ENCODE measurements around the gene RUNX2. TPM values are rescaled to one million over a fixed set of nuclear protein-coding genes. Genes with fewer than 3 reads are reported as not detected.

Gene RUNX2
- total RNA-seq, 2 experiments from 2014 or later, result 0.27 to 0.44 TPM

GRCh38 chr6:45472382-45472781 lies 144.3 kb downstream of the RUNX2 start:
- Histone ChIP-seq H3K79me2 (ENCODE audit: insufficient read depth, low read depth, low read length) (no peaks in the 10 kb centered on the region), H3K27ac (ENCODE audit: low read depth, low read length, poor library complexity, severe bottlenecking) (no peak overlapping the region), H3K9me3 (ENCODE audit: low read length) (no peaks in the 10 kb centered on the region), H3K36me3 (ENCODE audit: insufficient read depth, low read length) (no peaks in the 10 kb centered on the region), H3K9me2 (ENCODE audit: insufficient read depth, low read length) (no peaks in the 10 kb centered on the region), H2AFZ (ENCODE audit: low read length) (no peak overlapping the region), H3K4me3 (ENCODE audit: low read depth, low read length, poor library complexity, severe bottlenecking) (no peak overlapping the region), H3K4me2 (ENCODE audit: low read length) (no peak overlapping the region), H3K4me1 (ENCODE audit: insufficient read depth, low read length, poor library complexity, severe bottlenecking) (no peaks in the 10 kb centered on the region), H4K20me1 (ENCODE audit: insufficient read depth, low read length) (no peaks in the 10 kb centered on the region)
- intact Hi-C loops (cut with micrococcal nuclease; ENCODE audit: unreplicated experiment), result no loop called here
- CTCF ChIA-PET (ENCODE audit: unreplicated experiment), result no interaction called here
- no peak for DNase-seq (ENCODE audit: low spot score)
- POLR2A ChIA-PET, result no interaction called here
- no peak for TF ChIP-seq EZH2phosphoT487 (IDR thresholded peaks at IDR 0.05; ENCODE audit: borderline replicate concordance, low read depth, low read length)
- TF ChIP-seq, protein P1, sequence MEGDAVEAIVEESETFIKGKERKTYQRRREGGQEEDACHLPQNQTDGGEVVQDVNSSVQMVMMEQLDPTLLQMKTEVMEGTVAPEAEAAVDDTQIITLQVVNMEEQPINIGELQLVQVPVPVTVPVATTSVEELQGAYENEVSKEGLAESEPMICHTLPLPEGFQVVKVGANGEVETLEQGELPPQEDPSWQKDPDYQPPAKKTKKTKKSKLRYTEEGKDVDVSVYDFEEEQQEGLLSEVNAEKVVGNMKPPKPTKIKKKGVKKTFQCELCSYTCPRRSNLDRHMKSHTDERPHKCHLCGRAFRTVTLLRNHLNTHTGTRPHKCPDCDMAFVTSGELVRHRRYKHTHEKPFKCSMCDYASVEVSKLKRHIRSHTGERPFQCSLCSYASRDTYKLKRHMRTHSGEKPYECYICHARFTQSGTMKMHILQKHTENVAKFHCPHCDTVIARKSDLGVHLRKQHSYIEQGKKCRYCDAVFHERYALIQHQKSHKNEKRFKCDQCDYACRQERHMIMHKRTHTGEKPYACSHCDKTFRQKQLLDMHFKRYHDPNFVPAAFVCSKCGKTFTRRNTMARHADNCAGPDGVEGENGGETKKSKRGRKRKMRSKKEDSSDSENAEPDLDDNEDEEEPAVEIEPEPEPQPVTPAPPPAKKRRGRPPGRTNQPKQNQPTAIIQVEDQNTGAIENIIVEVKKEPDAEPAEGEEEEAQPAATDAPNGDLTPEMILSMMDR (conservative IDR thresholded peaks at IDR 0.05; ENCODE audit: low read length), result no peak
- no TSS peak for BruUV-seq (replicated peaks)

- TF ChIP-seq, protein P1 (conservative IDR thresholded peaks at IDR 0.05; ENCODE audit: low read length), result no peak
- no peak for TF ChIP-seq EZH2phosphoT487 (IDR thresholded peaks at IDR 0.05; ENCODE audit: borderline replicate concordance, low read depth, low read length)
- POLR2A ChIA-PET, result no interaction called here
- BruUV-seq (replicated peaks), result no TSS peak
These were observed 145.2 kb downstream of the RUNX2 start for GRCh38 chr6:45473121-45473993.

DNA sequence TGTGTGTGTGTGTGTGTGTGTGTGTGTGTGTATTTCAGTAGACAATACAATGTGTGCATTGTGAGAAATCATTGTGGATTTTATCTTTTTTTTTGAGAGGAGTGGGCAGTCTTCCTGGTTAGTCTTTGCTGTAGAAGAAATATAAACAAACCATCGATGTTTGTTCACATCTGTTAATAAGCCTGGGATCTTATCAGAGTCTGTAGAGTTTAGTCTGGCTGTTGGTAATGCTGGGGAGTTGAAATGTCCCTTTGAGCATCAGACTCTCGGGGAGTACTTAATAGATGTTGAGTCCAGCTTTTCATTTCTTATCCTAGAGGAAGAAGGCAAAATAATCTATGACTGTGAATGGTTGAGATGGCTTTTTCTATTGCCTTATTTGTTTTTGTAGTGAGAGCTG lies 146.2 kb downstream of the RUNX2 start:
- ChIA-PET CTCF (ENCODE audit: unreplicated experiment) (no interaction called here), POLR2A (interaction anchor here (0.7 kb wide), 1 partner anchor 970 kb away, joined by 4 read pairs; no protein-coding TSS in a partner anchor)
- H3K9me3 ChIP-seq (ENCODE audit: low read length), result no peaks in the 10 kb centered on the region
- no peaks in the 10 kb centered on the region for H3K79me2 ChIP-seq (ENCODE audit: insufficient read depth, low read depth, low read length)
- TF ChIP-seq, protein P1 (conservative IDR thresholded peaks at IDR 0.05; ENCODE audit: low read length), result no peak
- no peak for TF ChIP-seq EZH2phosphoT487 (IDR thresholded peaks at IDR 0.05; ENCODE audit: borderline replicate concordance, low read depth, low read length)
- H3K36me3 ChIP-seq (ENCODE audit: insufficient read depth, low read length), result no peaks in the 10 kb centered on the region
- no peak overlapping the region for H2AFZ ChIP-seq (ENCODE audit: low read length)
- no peak overlapping the region for H3K27ac ChIP-seq (ENCODE audit: low read depth, low read length, poor library complexity, severe bottlenecking)
- no peak overlapping the region for H3K4me2 ChIP-seq (ENCODE audit: low read length)
- no TSS peak for BruUV-seq (replicated peaks)
- H4K20me1 ChIP-seq (ENCODE audit: insufficient read depth, low read length), result no peaks in the 10 kb centered on the region
- H3K9me2 ChIP-seq (ENCODE audit: insufficient read depth, low read length), result no peaks in the 10 kb centered on the region
- no peak for DNase-seq (ENCODE audit: low spot score)
- no peaks in the 10 kb centered on the region for H3K4me1 ChIP-seq (ENCODE audit: insufficient read depth, low read length, poor library complexity, severe bottlenecking)
- intact Hi-C loops (cut with micrococcal nuclease; ENCODE audit: unreplicated experiment), result no loop called here
- H3K4me3 ChIP-seq (ENCODE audit: low read depth, low read length, poor library complexity, severe bottlenecking), result no peak overlapping the region

More at GRCh38 chr6:45473121-45473993, 145.2 kb downstream of the RUNX2 start:
- Histone ChIP-seq H3K4me3 (ENCODE audit: low read depth, low read length, poor library complexity, severe bottlenecking) (no peak overlapping the region), H3K9me2 (ENCODE audit: insufficient read depth, low read length) (no peaks in the 10 kb centered on the region), H3K27ac (ENCODE audit: low read depth, low read length, poor library complexity, severe bottlenecking) (no peak overlapping the region), H3K79me2 (ENCODE audit: insufficient read depth, low read depth, low read length) (no peaks in the 10 kb centered on the region), H3K36me3 (ENCODE audit: insufficient read depth, low read length) (no peaks in the 10 kb centered on the region), H3K9me3 (ENCODE audit: low read length) (no peaks in the 10 kb centered on the region), H3K4me2 (ENCODE audit: low read length) (no peak overlapping the region), H2AFZ (ENCODE audit: low read length) (no peak overlapping the region), H4K20me1 (ENCODE audit: insufficient read depth, low read length) (no peaks in the 10 kb centered on the region), H3K4me1 (ENCODE audit: insufficient read depth, low read length, poor library complexity, severe bottlenecking) (no peaks in the 10 kb centered on the region)
- CTCF ChIA-PET (ENCODE audit: unreplicated experiment), result no interaction called here
- intact Hi-C loops (cut with micrococcal nuclease; ENCODE audit: unreplicated experiment), result no loop called here
- no peak for DNase-seq (ENCODE audit: low spot score)

Measured in OCI-LY7 (cell line).